Body of pancreas (tissue), 4 donors: ENCODE data around the gene PTH2R.
"Not testable (repeated sequence)": the region's sequence is repeated elsewhere in the genome, so short reads cannot be mapped to it uniquely, and the experiment has no call there.

Experiments
- CTCF ChIP-seq, 7 experiments: fragments of 450-650 bp in 4 of 7; fragments of 200-600 bp in 3 of 7; sonication (generic) in 3 of 7; IDR thresholded peaks; one replicate each; pipeline ENCODE4 v1.5.1; 2016 to 2019; ENCODE audit warnings: antibody characterized with exemption in 7 of 7
- POLR2A ChIP-seq, 3 donors: fragments of 450-650 bp; IDR thresholded peaks; one replicate each; pipeline ENCODE4 v1.6.1; 2016; ENCODE audit warnings: antibody characterized with exemption in 3 of 3, mild to moderate bottlenecking in 2 of 3

GRCh38 chr2:208377344-208377860 is 29.2 kb upstream of the PTH2R start:
- not testable (repeated sequence) for TF ChIP-seq CTCF, POLR2A (IDR thresholded peaks at IDR 0.05)
